ENCODE results near the gene SLC9A1. TPM values are rescaled to one million over a fixed set of nuclear protein-coding genes. Genes with fewer than 3 reads are reported as not detected.

The SLC9A1 gene
- total RNA-seq, 1 donor from 2014 or later, result 17.6 TPM

GRCh38 chr1:27153549-27153886 lies 1.4 kb downstream of the SLC9A1 start:
- intact Hi-C loops (cut with DNase I), result loop anchor here (5.0 kb wide), 1 partner anchor 36 kb away; no protein-coding TSS in a partner anchor
- DNase-seq, result no peak
- ATAC-seq (ENCODE audit: poor library complexity), result peak; percentile 33

DNA sequence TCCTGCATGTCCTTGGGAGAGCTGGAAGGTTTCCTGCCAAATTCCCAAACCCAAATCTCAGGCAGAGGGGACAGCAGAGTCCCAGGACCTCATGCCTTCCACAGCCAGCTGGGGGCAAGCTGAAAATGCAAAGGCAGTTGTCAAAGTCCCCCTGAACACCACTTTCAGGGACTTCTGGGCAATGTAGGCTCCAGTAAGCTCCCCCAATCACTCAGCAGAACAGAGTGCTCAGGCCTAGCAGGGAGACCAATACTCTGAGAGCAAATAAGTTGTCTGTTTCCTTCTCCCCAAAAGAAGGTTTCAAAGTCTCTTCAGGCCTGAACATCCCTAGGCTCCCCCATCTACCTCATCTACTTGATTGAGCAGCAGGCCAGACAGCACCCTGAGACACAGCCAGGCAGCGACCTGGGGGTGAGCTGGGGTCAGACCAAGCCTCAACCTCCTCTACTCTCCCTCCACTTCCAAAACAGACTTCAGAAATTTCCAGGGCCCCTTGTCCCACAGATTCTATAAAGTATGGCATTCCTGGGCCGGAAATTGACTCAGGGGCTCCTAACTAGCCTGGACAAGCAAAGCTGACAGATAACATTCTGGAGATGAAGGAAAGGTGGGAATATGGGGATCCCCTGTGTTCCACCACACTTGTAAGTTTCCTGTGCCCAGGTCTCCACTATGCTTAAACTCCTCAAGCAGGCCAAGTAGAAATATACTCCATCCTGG lies 1.9 kb downstream of the SLC9A1 start:
- ATAC-seq (ENCODE audit: poor library complexity) (peak; percentile 0), DNase-seq (no peak)
- intact Hi-C loops (cut with DNase I), result loop anchor here (5.0 kb wide), 1 partner anchor 36 kb away; no protein-coding TSS in a partner anchor

GRCh38 chr1:27152004-27152828 lies 2.7 kb downstream of the SLC9A1 start:
- intact Hi-C loops (cut with DNase I), result loop anchor here (5.0 kb wide), 1 partner anchor 35 kb away; no protein-coding TSS in a partner anchor
- ATAC-seq (ENCODE audit: poor library complexity), result peak; percentile 69
- DNase-seq, result peak; percentile 67

DNA sequence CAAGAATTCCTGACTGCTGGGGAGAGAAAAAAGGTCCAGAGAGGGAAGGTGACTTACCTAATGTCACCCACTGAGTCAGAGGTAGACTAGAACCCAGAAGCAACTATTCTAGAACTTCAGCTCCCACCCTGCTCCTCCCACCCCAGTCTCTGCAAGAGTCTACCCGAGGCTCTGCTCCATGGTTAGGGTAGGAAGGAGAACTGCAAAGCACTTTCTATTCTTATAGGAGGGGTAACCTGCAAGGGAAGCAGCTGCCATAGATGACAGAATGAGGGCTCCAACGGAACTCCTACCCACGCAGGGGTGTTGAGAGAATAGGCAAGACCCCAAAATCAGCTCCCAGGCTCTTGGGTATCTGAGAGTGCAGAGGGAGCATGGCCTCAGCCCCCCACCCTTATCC lies 4.3 kb downstream of the SLC9A1 start:
- ATAC-seq (ENCODE audit: poor library complexity), result no peak
- intact Hi-C loops (cut with DNase I), result loop anchor here (5.0 kb wide), 1 partner anchor 33 kb away; no protein-coding TSS in a partner anchor

DNA sequence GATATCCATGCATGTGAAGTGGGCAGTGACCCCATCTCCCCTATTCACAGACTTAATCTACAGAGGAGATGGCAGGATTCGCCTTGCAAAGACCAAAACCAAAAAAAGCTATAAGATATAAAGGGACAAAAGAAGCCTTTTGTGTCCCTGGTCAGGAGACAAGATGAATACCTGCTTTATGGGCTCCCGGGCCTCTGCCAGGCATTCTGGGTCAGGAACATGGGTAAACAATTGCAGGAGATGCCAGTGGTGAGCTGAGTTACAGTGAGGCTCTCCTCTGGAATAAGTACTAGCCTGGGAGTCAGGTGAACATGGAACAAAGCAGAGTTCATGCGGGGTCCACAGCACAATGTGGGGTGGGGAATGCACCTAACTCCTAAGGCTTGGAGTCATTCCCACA lies 4.7 kb downstream of the SLC9A1 start:
- intact Hi-C loops (cut with DNase I), result loop anchor here (5.0 kb wide), 1 partner anchor 33 kb away; no protein-coding TSS in a partner anchor
- ATAC-seq (ENCODE audit: poor library complexity) (no peak), DNase-seq (no peak)

More for the DNA sequence above, 4.3 kb downstream of the SLC9A1 start:
- DNase-seq, result no peak

DNA sequence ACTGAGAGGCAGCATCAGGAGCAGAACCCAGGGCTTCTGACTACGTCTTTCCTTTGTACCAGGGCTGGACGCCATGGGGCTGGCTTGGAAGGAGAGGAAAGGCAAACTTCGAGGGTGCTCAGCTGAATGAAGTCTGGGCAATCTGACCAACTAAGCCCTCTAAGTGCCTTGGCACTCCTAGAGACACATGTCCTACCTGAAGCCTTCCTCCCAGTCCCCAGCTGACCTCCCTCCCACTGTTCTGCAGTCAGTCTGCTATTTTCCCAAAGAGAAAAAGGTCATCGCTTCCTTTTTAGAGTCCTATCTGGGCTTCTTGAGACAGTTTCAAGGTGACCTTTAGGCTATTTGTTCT lies 5.2 kb downstream of the SLC9A1 start:
- intact Hi-C loops (cut with DNase I), result loop anchor here (5.0 kb wide), 1 partner anchor 32 kb away; no protein-coding TSS in a partner anchor
- ATAC-seq (ENCODE audit: poor library complexity) (no peak), DNase-seq (no peak)

DNA sequence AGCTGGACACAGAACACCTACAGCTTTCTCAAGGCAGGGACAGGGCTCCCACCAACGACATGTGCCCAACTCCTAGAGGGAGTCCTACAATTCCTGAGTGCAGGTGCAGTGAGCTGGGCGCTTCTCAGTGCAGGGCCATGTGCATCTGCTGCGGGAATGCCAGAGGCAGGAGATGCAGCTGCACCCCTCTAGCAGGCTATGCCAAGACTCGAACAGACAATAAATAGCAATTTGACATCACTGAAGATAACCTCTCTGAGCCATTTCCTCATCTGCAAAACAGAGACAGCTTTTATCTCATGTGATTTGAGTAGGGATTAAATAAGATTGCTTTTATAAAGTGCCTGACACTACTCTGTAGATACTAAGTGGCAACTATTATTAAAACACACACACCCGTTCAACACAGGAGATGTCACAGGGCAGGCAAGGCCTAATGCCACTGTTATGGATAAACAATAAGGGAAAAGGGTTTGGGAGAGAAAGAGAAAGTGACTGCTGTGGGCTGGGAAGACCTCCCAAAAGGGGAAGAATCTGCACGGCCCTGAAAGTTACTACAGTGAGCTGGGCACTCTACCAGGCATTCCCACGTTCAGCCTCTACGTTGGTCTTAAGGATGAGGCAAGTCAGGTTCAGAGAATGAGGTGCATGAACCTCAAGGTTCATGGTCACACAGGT lies 5.7 kb downstream of the SLC9A1 start:
- DNase-seq (no peak), ATAC-seq (ENCODE audit: poor library complexity) (no peak)
- intact Hi-C loops (cut with DNase I), result no loop called here

GRCh38 chr1:27148591-27148990 lies 6.3 kb downstream of the SLC9A1 start:
- intact Hi-C loops (cut with DNase I), result no loop called here
- DNase-seq, result no peak
- ATAC-seq (ENCODE audit: poor library complexity), result no peak

DNA sequence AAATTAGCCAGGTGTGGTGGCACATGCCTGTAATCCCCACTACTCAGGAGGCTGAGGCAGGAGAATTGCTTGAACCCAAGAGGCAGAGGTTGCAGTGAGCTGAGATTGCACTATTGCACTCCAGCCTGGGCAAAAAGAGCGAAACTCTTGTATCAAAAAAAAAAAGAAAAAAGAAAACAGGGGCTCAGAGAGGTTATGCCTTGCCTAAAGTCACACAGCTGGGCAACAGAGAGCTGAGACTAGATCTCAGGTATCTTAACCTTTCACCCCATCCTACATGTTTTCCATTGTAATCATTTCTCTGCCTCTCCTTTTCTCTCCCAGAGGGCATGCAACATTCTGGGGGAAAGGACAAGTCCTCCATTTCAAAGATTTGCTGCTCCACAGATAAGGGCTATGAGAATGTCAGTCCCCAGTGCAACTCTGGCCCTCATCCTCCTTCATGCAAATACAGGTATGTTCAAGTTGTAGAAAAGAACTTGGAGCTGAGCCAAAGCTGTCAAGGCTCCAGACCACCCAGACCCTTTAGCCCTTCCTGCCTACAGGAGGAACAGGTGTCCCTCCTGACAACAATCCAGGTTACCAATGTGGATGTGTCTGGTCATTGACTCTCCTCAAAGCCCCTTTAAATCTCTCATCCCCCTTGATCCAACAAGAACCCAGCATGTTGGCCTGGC lies 6.9 kb downstream of the SLC9A1 start:
- intact Hi-C loops (cut with DNase I), result no loop called here
- ATAC-seq (ENCODE audit: poor library complexity) (no peak), DNase-seq (no peak)

DNA sequence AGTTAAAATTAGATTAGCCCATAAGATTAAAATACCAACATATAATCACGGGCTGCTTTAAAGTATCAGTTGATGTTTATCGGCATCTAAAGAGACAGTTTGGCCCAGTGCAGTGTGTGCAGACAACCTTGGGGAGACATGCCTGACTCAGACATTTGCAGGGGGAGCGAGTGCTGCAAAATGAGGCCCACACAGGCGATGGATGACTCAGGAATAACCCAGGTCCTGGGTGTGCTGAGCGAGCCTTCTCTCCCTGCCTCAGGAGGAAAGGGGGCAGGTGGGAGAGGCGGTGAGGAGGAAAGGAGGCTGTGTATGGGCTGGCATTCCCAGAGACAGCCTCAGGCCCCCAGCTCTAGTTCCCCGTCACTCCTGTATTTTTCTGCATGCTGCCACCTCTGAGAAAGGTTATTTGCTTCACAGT lies 9.0 kb downstream of the SLC9A1 start:
- no peak for ATAC-seq (ENCODE audit: poor library complexity)
- DNase-seq, result no peak
- intact Hi-C loops (cut with DNase I), result no loop called here

GRCh38 chr1:27144920-27145661 lies 9.8 kb downstream of the SLC9A1 start:
- ATAC-seq (ENCODE audit: poor library complexity) (peak; percentile 52), DNase-seq (no peak)
- intact Hi-C loops (cut with DNase I), result no loop called here

DNA sequence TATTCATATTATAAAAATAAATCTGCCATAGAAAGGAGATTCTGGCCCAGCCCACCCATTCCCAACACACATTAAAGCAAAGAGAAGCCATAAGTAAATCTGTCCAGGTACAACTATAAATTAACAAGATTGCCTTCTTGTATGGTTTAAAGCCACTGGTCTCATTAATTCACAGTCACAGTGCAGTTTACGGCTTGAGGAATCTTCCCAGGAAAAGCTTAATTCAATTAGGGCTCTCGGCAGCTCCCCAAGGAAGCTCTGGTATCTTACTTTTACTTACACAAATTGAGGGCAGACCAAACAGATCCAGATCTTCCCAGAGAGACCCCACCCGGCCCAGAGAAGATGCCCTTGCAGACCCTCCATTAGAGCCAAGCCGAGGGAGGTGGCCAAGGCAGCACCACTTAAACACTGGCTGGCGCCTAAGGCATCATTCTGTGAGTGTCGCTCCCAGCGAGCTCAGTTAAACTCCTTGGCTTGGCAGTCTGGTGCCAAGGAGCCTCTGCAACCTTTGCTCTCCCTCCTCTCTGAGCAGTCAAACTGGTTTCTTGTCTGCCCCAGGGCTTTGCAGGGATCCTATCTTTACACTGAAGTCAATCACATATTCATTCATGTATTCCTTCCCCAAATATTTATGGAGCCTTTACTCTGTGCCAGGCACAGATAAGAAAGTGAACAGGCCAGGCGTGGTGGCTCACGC lies 10.7 kb downstream of the SLC9A1 start:
- DNase-seq, result no peak
- ATAC-seq (ENCODE audit: poor library complexity), result no peak
- intact Hi-C loops (cut with DNase I), result no loop called here

- intact Hi-C loops (cut with DNase I), result no loop called here
- peak; percentile 48 for ATAC-seq (ENCODE audit: poor library complexity)
- no peak for DNase-seq
Measured at GRCh38 chr1:27143401-27143800, 11.5 kb downstream of the SLC9A1 start.

- intact Hi-C loops (cut with DNase I), result no loop called here
- ATAC-seq (ENCODE audit: poor library complexity), result no peak
- DNase-seq, result no peak
Measured at GRCh38 chr1:27142464-27142863, 12.5 kb downstream of the SLC9A1 start.

- ATAC-seq (ENCODE audit: poor library complexity), result no peak
- intact Hi-C loops (cut with DNase I), result no loop called here
- DNase-seq, result no peak
Measured at GRCh38 chr1:27141266-27142003, 13.5 kb downstream of the SLC9A1 start.

DNA sequence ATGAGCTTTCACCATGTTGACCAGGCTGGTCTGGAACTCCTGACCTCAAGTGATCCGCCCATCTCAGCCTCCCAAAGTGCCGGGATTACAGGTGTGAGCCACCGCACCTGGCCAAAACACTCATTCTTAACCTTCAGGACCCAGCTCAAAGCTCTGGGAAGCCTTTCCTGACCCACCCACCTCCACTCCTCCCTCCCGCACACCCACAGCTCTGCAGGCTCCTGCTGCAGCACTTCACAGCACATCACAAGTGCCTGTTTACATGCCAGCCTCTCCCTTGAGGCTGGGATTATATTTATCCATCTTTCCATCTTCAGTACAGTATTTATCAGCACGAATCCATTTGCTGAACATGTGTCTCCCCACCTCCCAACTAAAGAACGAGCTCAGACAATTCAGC lies 14.9 kb downstream of the SLC9A1 start:
- ATAC-seq (ENCODE audit: poor library complexity) (no peak), DNase-seq (no peak)
- intact Hi-C loops (cut with DNase I), result no loop called here

GRCh38 chr1:27138927-27139326 lies 16.0 kb downstream of the SLC9A1 start:
- intact Hi-C loops (cut with DNase I), result no loop called here
- no peak for DNase-seq
- ATAC-seq (ENCODE audit: poor library complexity), result no peak

Data from Right ventricle myocardium superior (tissue), 1 donor.